Fibroblast of skin of abdomen (primary cell): Measurements from ENCODE around the gene MYO1D.
A peak's percentile ranks its signal among the peaks of the same experiment; 100 is the strongest.

ENCODE experiments used
- DNase-seq: peaks from one replicate; pipeline ENCODE4 v3.0.0-alpha.2; 2013

MYO1D gene

DNA sequence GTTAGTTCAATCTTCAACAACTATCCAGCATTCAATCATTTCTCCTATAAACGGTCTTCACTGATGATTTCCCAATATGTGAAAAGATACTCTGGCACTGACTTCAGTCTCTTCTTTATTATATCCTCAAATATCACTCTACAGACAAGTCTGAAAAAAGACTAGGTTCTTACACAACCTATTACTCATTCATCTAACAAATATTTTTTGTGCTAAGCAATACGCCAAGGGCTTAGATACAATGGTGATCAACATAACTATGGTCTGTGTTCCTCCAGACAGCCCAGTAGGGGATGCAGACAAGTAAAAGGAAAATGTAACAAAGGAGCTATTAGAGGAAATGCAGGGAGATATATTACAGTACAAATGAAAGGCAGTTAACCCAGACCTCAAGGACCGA is 63.9 kb downstream of the MYO1D start:
- peak; percentile 68 for DNase-seq

DNA sequence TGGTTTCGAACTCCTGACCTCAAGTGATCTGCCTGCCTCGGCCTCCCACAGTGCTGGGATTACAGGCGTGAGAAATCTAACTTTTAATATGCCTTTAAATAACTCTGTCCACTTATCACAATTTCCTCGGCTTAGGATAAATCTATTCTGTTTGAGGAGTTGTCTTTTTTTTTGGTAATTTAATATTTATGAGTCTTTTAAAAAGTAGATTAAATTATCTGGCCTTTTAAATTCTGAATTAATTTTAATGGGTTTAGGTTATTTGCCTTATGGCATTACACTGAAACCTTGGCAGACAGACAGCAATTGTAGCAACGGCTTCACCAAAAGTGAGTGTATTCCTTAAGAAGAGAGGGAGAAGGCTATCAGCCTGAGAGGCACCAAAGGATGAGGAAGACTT is 66.2 kb downstream of the MYO1D start:
- no peak for DNase-seq

DNA sequence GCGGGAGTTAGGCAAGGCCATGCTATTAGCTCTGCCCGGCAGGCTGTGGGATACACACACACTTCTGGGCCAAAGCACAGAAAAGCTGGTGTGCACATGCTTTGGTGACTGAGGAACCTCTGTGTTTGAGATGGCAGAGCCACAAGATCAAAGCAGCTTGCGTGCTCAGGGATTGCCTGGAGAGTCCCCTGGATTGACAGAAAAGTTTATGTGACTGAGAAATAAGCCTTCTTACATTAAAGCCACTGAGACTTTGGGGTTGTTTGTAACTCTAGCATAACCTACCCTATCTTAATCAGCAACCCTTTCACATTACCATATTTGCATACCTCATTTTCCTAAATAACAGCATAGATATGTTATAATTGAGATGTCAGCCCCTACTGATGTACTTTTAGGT is 69.3 kb downstream of the MYO1D start:
- DNase-seq: no peak

DNA sequence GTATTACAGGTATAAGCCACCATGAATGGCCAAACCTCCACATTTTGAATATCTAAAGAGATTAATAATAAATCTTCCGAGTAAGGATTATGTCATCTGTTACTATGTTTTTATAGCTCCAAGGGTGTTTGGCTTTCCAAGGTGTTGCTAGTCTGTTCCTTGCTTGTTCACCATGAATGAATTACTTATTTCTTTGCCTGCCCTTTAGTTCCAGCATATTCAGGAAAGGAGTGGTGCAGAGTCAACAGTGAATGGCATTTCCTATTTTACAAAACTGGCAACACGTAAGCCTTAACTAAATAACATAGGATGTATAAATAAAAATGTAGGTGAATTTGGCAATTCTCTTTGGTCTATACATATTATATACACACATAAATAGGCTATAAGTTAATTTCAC is 70.3 kb downstream of the MYO1D start:
- no peak for DNase-seq

DNA sequence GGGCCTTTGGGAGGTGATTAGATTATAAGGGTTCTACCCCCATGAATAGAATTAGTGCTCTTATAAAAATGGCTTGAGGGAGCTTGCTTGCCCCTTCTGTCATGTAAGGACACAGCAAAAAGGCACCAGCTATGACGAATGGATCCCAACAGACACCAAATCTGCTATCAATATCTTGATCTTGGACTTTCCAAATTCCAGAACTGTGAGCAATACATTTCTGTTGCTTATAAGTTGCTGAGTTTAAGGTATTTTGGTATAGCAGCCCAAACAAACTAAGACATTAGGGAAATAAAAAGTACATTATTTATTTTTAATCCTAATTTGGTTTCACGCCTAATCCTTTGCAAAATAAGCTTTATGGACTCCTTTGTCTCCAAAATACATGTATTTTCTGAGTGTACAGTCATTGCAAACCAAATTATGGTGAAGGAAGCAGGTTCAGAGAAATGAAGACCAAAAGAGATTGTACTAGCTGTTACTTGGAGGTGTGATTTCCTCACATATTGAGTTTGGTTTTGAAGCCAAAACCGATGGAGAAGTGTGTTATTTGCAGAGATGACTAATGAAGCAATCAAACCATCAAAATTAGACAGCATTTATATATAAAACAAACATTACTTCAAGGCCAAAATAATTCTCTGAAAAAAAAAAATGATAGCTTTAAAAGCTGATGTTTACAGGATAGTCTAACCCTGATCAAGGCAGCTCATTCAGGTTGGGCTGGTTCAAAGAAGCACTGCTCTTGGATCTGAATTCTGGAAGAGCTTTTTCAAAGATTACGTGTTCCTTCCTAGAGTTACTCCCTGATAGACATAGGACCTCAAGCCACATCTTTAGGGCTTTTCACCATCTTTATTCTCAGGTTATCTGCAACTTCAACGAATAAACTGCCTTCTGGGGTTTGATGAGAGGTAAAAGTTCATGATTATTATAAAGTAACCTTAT is 71.6 kb downstream of the MYO1D start:
- peak; percentile 43 for DNase-seq

DNA sequence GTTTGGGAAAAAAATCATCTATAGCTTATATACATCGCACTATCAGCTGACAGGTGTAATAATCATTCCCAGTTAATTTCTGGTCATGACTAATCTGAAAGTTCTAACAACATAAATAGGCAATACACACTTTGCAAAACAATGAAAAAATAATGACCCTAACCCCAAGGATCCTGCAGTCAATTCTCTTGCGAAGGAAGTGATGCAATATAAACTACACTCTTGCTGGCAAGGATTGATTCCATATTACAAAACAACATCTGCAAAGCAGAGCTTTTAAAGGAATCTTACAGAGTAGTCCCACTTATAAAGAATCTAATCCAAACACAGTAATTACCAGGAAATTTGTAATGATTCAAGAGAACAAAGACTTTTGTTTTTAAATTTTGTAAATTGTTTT is 73.4 kb downstream of the MYO1D start:
- peak; percentile 59 for DNase-seq

DNA sequence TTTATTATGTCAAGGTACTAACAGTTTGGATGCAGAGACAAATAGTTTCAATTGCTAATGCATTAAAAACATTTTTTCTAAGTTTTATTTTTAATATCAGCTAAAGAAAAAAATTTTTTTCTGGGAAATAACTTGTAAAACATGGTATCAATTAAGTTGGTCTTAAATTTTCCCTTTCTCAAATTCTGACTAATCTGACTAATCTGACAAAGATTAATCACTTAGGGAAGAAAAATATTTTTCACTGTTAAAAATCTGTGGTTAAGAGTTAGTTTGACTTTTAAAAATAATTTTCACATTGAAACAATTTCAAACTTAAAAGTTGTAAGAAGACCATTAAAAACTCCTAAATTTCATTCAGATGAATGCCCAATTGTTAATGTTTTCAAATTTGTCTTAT is 74.6 kb downstream of the MYO1D start:
- DNase-seq: peak; percentile 24

DNA sequence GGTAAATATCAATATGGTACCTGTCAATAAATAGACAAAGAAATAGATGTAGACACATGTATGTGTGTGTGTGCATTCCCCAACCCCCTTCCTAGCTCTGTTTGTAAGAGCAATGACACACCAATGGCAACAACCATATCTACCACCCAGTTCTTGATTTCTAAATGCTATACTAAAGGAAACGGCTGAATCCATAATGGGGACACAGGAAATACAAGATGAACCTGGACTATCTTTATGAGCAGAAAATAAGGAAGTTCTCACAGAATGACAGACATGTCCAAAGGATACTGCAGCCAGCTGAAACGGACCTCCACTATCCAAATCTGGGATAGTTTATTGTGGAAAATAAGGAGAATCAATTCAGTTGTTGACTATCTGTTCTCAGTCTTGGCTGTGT is 75.3 kb downstream of the MYO1D start:
- no peak for DNase-seq

DNA sequence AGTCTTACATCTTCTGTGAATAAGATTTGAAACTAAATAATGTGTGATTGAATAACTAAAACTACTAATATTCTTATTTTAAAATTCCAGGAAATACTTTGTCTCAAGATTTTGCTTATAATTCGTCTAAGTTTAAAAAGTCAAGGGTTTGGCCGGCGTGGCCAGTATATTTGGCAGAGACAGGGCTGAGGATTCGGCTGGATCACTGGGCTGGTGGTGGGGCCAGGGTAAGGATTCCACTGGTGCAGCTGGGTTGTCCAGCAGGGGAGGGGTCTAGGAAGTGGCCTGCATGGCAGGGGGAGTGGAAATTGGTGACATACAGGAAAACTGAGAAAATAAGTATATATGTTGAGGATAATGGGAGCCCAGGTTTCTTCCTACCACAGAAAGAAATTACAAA is 75.7 kb downstream of the MYO1D start:
- DNase-seq: no peak

DNA sequence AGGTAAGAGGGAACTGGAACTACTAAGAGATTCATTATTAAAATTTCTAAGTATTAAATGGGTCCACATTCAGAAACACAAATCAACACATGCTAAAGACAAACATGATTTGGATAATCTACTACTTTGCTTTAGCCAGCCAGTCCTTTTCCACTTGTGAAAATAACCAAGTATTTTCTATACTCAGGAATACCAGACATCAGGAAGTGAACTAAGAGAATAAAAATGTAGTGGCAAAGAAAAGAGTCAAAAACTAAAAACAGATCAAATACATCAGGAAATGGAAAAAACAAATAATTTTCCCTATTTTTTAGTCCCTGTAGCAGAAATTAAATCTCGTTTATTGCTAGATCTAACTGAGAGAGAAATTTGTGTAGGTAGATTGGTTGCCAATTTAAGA is 78.0 kb downstream of the MYO1D start:
- DNase-seq: no peak

DNA sequence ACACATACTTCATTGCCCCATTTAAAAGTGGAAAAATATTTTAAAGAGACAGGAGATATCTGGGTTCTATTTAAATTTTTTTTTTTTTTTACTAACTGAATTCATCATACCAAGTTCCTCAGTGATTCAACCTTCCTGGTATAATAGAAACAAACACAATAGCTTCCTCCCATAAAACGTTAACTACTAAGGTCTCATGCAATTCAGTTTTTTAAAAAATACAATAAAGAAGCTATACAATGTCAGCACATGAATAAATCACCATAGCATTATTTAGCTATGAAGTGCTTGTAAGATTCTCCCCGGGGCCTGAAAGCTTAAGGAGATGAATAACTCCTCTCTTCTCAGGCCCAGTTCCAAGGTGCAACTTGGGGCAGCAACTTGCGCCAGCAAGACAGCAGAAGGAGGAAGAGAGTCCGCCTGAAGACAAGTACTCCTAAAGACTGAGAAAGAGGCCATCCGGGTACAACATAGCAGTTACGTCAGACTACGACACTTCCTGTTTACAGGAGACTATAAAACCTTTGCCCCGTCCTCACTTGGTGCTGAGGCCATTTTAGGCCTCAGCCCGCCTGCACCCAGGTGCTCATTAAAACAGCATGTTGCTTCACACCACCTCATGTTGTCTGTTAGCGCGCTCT is 81.5 kb downstream of the MYO1D start:
- DNase-seq: no peak

DNA sequence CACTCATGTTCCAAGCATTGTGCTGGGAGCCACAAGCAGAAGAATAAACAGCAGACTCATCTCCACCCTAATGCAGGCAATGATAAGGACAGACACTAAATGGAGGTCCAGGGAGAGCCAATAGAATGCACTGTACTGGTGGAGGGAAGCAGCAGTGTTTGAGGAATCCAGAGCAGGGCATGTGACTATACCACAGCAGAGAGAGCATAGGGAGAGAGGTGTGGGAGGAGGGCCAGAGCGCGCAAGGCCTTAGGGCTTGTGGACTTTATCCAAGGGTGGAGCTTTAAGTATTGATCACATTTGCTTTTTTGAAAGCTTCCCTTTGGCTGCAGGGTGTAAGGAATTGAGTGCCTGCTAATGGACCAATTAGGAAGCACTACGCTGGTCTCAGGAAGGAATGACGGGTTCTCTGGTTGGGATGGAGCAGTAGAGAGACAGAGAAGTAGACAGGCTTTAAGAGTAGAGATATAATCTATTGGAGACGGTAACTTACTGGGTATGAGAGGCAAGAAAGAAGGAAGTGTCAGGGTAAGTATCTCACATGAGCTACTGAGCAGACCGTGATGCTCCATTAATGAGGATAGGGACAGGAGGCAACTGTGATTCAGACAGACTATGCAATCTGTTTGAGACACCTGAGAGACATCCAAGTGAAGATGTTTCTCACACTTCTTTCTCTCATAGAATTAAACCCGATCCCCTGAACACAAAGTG is 82.2 kb downstream of the MYO1D start:
- DNase-seq: no peak

DNA sequence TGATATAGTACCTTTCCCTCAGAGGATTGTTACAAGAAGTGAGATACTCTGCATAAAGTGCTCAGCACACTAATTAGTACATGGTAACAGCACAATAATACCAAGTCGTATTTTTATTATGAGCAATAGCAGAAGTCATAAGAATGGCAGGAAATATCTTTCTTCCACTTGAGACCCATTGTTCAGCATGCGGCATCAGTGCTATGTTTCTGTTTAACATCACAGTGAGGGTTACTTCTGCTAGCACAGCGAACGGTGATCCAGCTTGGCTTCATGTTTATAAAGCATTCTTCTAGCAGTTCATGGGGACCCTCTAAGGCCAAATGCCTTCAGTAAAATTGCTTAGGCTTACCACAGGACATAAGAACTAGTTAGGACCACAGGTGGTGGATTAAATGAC is 83.1 kb downstream of the MYO1D start:
- DNase-seq: no peak

DNA sequence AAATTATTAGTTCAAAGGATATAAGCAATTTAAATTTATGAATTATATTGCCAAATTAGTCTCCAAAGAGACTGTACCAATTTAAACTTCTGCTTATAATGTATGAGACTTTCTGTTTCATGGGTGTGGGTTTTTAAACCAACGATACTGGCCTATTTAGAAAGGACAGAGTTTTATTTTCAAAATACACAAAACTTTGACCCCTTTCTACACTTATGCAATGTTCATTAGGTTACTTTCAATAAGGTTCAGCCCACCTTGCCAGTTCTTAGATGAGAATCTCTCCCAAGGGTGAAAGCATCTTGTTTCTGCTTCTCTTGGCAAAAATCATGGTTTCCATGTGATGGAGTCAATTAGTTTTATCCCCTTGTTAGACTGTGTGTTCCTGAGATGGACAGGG is 84.7 kb downstream of the MYO1D start:
- no peak for DNase-seq

DNA sequence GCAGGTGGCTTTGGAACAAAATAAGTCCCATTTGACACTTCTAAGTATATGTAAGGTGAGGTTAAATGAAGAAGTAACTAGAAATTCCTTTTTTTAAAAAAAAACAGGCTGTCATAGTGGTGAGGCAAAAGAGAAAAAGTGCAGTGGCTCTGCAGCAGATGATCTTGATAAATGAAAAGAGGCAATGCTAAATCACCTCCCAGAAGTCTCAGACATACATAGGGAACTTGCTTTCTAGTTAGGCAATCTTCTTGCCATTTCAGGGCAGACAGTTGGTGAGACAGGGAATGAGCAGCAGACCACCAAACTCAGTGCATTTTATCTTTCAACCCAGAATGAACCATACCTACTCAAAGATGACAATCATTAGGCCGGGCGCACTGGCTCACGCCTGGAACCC is 90.8 kb downstream of the MYO1D start:
- DNase-seq: no peak

DNA sequence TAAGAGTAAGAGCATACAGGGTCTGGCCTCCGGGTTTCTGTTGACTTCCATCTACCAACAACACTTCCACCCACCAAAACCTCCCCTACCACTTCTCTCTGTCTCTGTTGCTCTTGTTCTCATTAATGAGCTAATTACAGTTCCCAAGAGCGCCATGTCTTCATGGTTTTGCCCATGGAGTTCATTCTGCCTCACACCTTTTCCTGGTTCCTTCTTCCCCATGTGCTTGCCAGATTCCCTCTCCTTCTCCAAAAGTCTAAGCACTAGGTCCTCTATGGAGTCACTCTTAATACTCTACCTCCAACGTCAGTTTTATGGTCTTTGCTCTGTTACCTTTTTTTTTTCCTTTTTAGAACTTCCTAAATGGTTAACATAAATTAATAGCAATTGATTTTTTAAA is 92.8 kb downstream of the MYO1D start:
- no peak for DNase-seq

DNA sequence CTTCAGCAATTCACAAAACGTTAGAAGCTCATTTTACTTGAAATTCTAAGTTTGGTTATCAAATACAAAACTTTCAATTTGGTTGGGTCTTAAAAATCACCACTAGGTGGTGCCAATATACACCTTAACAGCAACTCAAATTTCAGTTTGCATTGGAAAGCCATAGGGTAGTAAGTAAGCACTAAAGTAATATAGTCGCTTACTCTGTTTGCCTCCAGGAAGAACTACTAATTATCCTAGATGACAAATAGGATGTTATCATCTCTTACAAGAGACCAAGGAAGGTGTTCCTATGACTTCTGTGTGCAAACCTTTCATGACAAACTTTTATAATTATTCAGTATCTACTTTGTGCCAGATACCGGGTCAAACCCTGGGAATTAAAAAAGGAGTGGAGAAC is 93.3 kb downstream of the MYO1D start:
- peak; percentile 61 for DNase-seq

DNA sequence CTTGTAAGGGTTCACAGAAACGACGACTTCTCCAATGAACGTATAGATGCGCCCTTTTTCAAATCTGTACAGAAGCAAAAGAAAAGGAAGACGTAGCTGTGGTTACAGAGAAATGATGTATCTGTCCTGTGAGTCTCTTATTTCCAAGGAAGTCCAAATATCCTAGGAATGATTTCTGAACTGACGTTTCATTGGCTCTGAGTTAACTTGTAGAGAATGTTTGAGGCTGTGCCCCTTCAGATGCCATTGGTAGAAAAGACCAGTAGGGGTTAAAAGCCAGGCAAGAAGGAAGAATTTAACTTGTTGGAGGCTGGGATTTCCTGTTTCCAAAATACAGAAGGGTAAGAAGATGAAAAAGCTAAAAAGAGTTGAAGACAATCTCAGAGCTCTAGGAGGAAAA is 96.2 kb downstream of the MYO1D start:
- DNase-seq: peak; percentile 35

DNA sequence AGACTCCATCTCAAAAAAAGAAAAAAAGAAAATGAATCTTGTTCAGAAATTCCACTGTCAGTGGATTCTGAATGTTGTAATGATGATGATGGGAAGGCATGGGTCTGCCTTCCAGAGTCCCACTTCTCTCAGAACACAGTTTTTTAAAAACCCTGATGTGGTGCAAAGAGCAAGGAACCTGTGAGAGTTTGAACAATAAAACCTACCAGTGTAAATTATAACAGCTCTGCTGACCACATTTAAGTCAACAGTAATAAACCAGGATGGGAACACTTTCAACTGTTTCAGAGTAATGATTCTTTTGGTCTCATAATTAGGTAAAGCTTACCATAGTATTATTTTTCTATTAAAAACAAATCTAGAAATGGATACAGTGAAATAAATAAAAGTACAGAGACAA is 99.0 kb downstream of the MYO1D start:
- DNase-seq: no peak

DNA sequence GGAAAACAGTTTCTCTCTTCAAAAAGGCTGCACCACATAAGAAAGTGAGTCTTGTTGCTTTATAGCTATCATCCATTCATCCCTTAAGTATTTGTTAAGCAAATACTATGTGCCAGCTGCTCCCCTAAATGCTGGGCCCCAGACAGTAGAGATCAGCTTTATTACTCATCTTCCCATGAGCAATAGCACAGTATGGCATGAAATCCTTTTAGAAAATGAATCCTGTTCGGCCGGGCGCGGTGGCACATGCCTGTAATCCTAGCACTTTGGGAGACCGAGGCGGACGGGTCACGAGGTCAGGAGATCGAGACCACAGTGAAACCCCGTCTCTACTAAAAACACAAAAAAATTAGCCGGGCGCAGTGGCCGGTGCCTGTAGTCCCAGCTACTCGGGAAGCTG is 99.5 kb downstream of the MYO1D start:
- DNase-seq: peak; percentile 17

DNA sequence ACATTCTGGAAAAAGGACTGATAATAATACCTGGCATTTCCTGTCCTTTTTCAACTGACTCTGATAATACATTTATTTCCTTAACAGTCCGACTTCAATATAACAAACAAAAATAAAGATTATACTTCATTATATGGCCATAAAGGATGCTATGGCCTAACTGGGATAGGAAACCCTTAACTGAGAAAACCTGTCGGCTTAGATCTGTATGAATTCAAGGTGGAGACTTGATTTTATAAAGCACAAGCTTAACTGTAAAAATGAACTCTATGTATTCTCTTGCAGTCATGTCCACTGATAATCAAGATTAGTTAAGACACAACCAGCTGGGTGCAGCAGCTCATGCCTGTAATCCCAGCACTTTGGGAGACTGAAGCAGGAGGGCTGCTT is 102.2 kb downstream of the MYO1D start:
- no peak for DNase-seq

DNA sequence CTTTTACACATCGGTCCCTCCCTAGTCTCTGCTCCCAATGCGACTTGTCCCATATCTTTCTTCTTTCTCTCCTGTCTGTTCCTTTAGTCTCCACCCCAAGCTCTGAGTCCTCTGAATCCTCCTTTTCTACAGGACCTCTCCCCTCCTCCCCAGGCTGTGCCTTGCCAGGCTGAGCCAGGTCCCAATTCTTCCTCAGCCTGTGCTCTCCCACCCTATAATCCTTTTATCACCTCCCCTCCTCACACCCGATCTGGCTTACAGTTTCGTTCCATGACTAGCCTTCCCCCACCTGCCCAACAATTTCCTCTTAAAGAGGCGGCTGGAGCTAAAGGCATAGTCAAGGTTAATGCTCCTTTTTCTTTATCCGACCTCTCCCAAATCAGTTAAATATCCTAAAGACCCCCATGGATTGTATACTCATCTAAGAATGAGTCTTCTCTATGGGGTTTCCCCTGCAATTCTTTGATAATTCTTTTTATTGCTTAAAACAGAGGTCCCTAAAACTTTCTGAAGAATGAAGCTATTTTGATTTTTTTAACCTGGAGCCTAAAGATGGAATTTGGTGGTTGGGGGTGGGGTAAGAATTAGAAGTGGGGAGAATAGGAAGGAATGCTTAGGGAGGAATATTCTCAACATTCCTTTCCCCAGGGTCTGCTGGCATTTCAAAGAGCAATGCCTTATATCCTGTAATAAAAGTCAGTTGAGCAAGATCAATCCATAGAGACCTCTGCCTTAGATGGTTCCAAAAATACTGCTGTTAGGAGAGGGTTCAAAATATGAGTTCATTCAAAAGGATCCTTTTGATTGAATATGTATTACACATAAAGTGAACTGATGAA is 102.8 kb downstream of the MYO1D start:
- peak; percentile 20 for DNase-seq
